Prostate gland (tissue), 2 donors: Measurements from ENCODE around the gene DNM3.

Source experiments
- CTCF ChIP-seq, 4 experiments: fragments of 200-600 bp in 2 of 4; fragments of 450-650 bp in 2 of 4; sonication (generic) in 2 of 4; IDR thresholded peaks; 1 replicate in 3 of 4; 2 replicates in 1 of 4; pipeline ENCODE4 v1.5.1; 2016 to 2019; ENCODE audit warnings: antibody characterized with exemption in 4 of 4, mild to moderate bottlenecking in 2 of 4, moderate library complexity in 2 of 4
- POLR2A ChIP-seq: fragments of 450-650 bp; IDR thresholded peaks from one replicate; pipeline ENCODE4 v1.6.1; 2016; ENCODE audit warnings: antibody characterized with exemption, mild to moderate bottlenecking
- POLR2AphosphoS5 ChIP-seq: sonication (generic); formaldehyde crosslinking; IDR thresholded peaks from one replicate; pipeline ENCODE4 v1.6.1; 2017; ENCODE audit warnings: antibody characterized with exemption

- TF ChIP-seq CTCF (IDR thresholded peaks at IDR 0.05): no peak
- no peak for TF ChIP-seq POLR2A
- no peak for TF ChIP-seq POLR2AphosphoS5
Observed at GRCh38 chr1:172141341-172141881, 300.1 kb downstream of the DNM3 start.
